DLD1 (cell line): ENCODE measurements around the gene YWHAB.
"Not testable (repeated sequence)": the region's sequence is repeated elsewhere in the genome, so short reads cannot be mapped to it uniquely, and the experiment has no call there.

ENCODE experiments used
- in situ Hi-C: cut with HindIII; loops from 2 replicates; pipeline ENCODE4 v1.10.0; 2017; ENCODE audit warnings: low sequenced_read_pairs

Gene YWHAB

GRCh38 chr20:44866703-44867335, 18.7 kb upstream of the YWHAB start:
- in situ Hi-C loops = loop anchor here (5.0 kb wide), 1 partner anchor 115 kb away; no protein-coding TSS in a partner anchor

- in situ Hi-C loops = loop anchor here (5.0 kb wide), 1 partner anchor 117 kb away; no protein-coding TSS in a partner anchor
Measured at GRCh38 chr20:44869471-44869870, 16.0 kb upstream of the YWHAB start.

- in situ Hi-C loops = not testable (repeated sequence)
Measured at GRCh38 chr20:44882360-44882759, 3.1 kb upstream of the YWHAB start.

- in situ Hi-C loops = no loop called here
Measured at GRCh38 chr20:44883214-44883902, 2.1 kb upstream of the YWHAB start.

GRCh38 chr20:44884907-44885391, 556 bp upstream of the YWHAB start:
- in situ Hi-C loops = no loop called here

- in situ Hi-C loops = no loop called here
Measured at GRCh38 chr20:44886266-44886651, 754 bp downstream of the YWHAB start.

GRCh38 chr20:44886828-44887227, 1.3 kb downstream of the YWHAB start:
- in situ Hi-C loops = no loop called here

GRCh38 chr20:44887466-44887865, 2.0 kb downstream of the YWHAB start:
- in situ Hi-C loops = no loop called here

GRCh38 chr20:44888226-44889103, 3.0 kb downstream of the YWHAB start:
- in situ Hi-C loops = no loop called here

- in situ Hi-C loops = no loop called here
Measured at GRCh38 chr20:44891826-44892225, 6.3 kb downstream of the YWHAB start.

GRCh38 chr20:44894959-44895358, 9.5 kb downstream of the YWHAB start:
- in situ Hi-C loops = no loop called here

- in situ Hi-C loops = no loop called here
Measured at GRCh38 chr20:44896583-44896982, 11.1 kb downstream of the YWHAB start.

GRCh38 chr20:44897133-44897532, 11.6 kb downstream of the YWHAB start:
- in situ Hi-C loops = no loop called here

GRCh38 chr20:44900231-44900854, 14.8 kb downstream of the YWHAB start:
- in situ Hi-C loops = no loop called here

- in situ Hi-C loops = no loop called here
Measured at GRCh38 chr20:44901974-44902373, 16.5 kb downstream of the YWHAB start.

- in situ Hi-C loops = no loop called here
Measured at GRCh38 chr20:44904377-44904776, 18.9 kb downstream of the YWHAB start.

- in situ Hi-C loops = no loop called here
Measured at GRCh38 chr20:44908987-44909871, 23.7 kb downstream of the YWHAB start.

GRCh38 chr20:44909872-44910689, 24.6 kb downstream of the YWHAB start, which contains the start of gene PABPC1L:
Gene PABPC1L, plus strand, starts transcription at chr20:44910060. Its CDS starts 84 bp downstream, at chr20:44910144.
- in situ Hi-C loops = no loop called here

GRCh38 chr20:44910690-44911262, 25.3 kb downstream of the YWHAB start:
- in situ Hi-C loops = no loop called here
